Measurements from ENCODE around the gene GPX3.

GPX3 gene

DNA sequence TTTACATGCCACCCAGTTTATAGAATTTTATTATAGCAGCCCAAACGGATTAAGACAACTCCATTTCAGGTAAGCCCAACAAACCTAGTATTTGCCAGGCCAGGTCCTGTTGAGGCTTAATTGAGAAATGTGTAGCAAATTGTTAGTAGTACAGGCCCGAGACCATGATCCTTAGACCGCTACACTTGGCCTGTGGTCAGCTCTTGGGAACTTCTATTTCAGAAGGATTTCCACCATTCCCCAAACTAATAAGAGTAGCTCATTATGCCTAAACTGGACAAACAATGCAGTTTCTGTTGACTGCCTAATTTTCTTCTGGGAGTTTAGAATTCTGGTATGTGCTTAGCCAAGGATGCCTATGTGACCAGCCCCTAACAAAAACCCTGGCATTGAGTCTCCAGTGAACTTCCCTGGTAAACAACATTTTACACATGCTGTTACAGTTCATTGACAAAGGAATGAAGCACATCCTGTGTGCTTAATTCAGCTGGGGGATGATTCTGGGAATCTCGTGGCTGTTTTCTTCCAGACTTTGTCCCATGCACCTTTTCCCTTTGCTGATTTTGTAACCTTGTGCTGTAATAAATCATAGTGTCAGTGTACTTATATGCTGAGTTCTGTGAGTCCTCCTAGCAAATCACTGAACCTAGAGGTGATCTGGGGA lies 5.6 kb upstream of the GPX3 start:
- no peak overlapping the region for H3K4me3 ChIP-seq (ENCODE audit: low read length in 2 of 2)
- no peak overlapping the region for H3K23ac ChIP-seq (ENCODE audit: low read depth, low read length, poor library complexity)
- no peak overlapping the region for H3K4ac ChIP-seq (ENCODE audit: low read length)
- no peak overlapping the region for H4K8ac ChIP-seq (ENCODE audit: low read depth, low read length)
- H3K4me1 ChIP-seq (ENCODE audit: control insufficient read depth in 2 of 2, insufficient read depth in 1 of 2, low read depth in 1 of 2, low read length in 2 of 2): peaks cover 0 to 2% of the 10 kb centered on the region in 2 donors
- DNase-seq (ENCODE audit: low spot score): no peak
- no peak overlapping the region for H2AK5ac ChIP-seq (ENCODE audit: low read depth, low read length)
- H3K36me3 ChIP-seq (replicated peaks in 1 of 2; ENCODE audit: control insufficient read depth in 2 of 2, insufficient read depth in 2 of 2, low read length in 2 of 2): no peaks in the 10 kb centered on the region
- no peak overlapping the region for H3K18ac ChIP-seq (ENCODE audit: low read length)
- H2AFZ ChIP-seq (ENCODE audit: low read length): no peak overlapping the region
- H3K27me3 ChIP-seq (ENCODE audit: control insufficient read depth in 3 of 3, insufficient read depth in 3 of 3, low read depth in 1 of 3, low read length in 3 of 3): peaks cover 0 to 27% (median 0%) of the 10 kb centered on the region in 3 experiments
- H2BK5ac ChIP-seq (ENCODE audit: low read length): no peak overlapping the region
- WGBS, 2 donors (ENCODE audit: extremely low coverage in 2 of 2, insufficient read length in 2 of 2, insufficient replicate concordance in 1 of 2): no CpG with 5 or more reads among the region's 4 CpGs
- no peak overlapping the region for H3K4me2 ChIP-seq (ENCODE audit: insufficient read depth, low read length, poor library complexity, severe bottlenecking)
- H2BK15ac ChIP-seq (ENCODE audit: low read length): no peak overlapping the region
- H2BK12ac ChIP-seq (ENCODE audit: low read length): no peak overlapping the region
- no peak overlapping the region for H3K14ac ChIP-seq (ENCODE audit: low read length)
- no peaks in the 10 kb centered on the region for H3K79me1 ChIP-seq (ENCODE audit: low read depth, low read length)
- no peak overlapping the region for H4K91ac ChIP-seq (ENCODE audit: low read depth, low read length, poor library complexity)
- H3K9me3 ChIP-seq (replicated peaks in 1 of 2; ENCODE audit: control insufficient read depth in 2 of 2, insufficient read depth in 1 of 2, low read depth in 1 of 2, low read length in 2 of 2): no peaks in the 10 kb centered on the region
- no peak overlapping the region for H3K9ac ChIP-seq (ENCODE audit: low read depth, low read length, poor library complexity)
- H2BK120ac ChIP-seq (ENCODE audit: low read depth, low read length): no peak overlapping the region
- H3K27ac ChIP-seq (replicated peaks; ENCODE audit: low read length): no peak overlapping the region

DNA sequence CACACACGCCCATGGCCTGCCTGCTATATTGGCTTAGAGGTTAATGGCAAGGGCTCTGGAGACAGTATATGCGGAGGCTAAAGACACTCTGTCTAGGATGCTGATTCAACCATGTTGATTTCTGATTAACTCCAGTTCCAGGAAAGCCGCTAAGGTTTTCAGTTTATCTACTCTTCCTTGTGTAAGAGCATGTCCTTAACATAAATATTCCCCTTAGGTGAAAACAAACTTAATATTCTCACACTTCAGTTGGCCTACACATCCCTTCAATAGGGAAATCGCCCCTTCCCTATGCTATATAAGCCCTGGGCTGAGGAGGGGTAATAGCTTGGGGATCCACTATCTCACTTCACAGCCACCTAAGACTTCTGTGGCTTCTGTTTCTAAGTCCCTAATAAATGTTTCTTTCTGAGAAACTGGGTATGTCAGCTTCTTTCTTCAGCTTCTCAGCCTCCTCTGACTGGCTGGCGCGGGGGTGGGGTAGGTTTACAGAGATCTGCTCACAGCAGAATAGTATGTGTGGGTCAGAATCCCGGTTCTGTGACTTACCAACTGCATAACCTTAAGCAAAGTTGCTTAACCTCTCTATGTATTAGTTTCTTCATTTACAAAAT lies 4.3 kb upstream of the GPX3 start:
- no peak overlapping the region for H2BK15ac ChIP-seq (ENCODE audit: low read length)

DNA sequence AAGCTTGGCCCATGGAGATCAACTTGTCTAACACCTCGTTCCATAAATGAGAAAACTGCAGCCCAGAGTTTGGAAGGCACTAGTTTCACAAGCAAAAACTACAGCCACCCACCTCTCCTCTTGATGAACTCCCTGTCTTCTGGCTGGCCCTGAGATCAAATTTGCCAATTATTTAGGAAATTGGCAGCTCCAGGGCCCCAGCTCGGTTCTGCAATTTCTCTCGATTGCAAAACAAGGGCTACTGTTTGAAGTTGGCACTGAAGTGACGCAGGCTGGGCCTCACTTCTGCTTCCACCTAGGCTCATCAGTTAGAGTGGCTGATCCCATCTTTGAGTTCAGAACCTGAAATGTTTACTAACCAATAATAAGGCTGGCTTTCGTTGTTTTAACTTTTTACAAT lies 3.7 kb upstream of the GPX3 start:
- H3K4ac ChIP-seq (ENCODE audit: low read length): no peak overlapping the region
- H3K4me3 ChIP-seq (ENCODE audit: low read length in 2 of 2): no peak overlapping the region
- H2BK5ac ChIP-seq (ENCODE audit: low read length): no peak overlapping the region
- H2BK120ac ChIP-seq (ENCODE audit: low read depth, low read length): no peak overlapping the region
- no peaks in the 10 kb centered on the region for H3K9me3 ChIP-seq (replicated peaks in 1 of 2; ENCODE audit: control insufficient read depth in 2 of 2, insufficient read depth in 1 of 2, low read depth in 1 of 2, low read length in 2 of 2)
- no peak overlapping the region for H4K8ac ChIP-seq (ENCODE audit: low read depth, low read length)
- no peak overlapping the region for H2AK5ac ChIP-seq (ENCODE audit: low read depth, low read length)
- no peaks in the 10 kb centered on the region for H3K36me3 ChIP-seq (replicated peaks in 1 of 2; ENCODE audit: control insufficient read depth in 2 of 2, insufficient read depth in 2 of 2, low read length in 2 of 2)
- peaks cover 0 to 2% of the 10 kb centered on the region in 2 donors for H3K4me1 ChIP-seq (ENCODE audit: control insufficient read depth in 2 of 2, insufficient read depth in 1 of 2, low read depth in 1 of 2, low read length in 2 of 2)
- H2BK12ac ChIP-seq (ENCODE audit: low read length): no peak overlapping the region
- no peak for DNase-seq (ENCODE audit: low spot score)
- no peak overlapping the region for H3K4me2 ChIP-seq (ENCODE audit: insufficient read depth, low read length, poor library complexity, severe bottlenecking)
- no peaks in the 10 kb centered on the region for H3K79me1 ChIP-seq (ENCODE audit: low read depth, low read length)
- H3K23ac ChIP-seq (ENCODE audit: low read depth, low read length, poor library complexity): no peak overlapping the region
- H3K14ac ChIP-seq (ENCODE audit: low read length): no peak overlapping the region
- H3K27me3 ChIP-seq (ENCODE audit: control insufficient read depth in 3 of 3, insufficient read depth in 3 of 3, low read depth in 1 of 3, low read length in 3 of 3): peaks cover 0 to 38% (median 0%) of the 10 kb centered on the region in 3 experiments
- H2BK15ac ChIP-seq (ENCODE audit: low read length): no peak overlapping the region
- no peak overlapping the region for H3K18ac ChIP-seq (ENCODE audit: low read length)
- no peak overlapping the region for H3K27ac ChIP-seq (replicated peaks; ENCODE audit: low read length)
- WGBS, 2 donors (ENCODE audit: extremely low coverage in 2 of 2, insufficient read length in 2 of 2, insufficient replicate concordance in 1 of 2): no CpG with 5 or more reads among the region's 5 CpGs
- no peak overlapping the region for H4K91ac ChIP-seq (ENCODE audit: low read depth, low read length, poor library complexity)
- no peak overlapping the region for H3K9ac ChIP-seq (ENCODE audit: low read depth, low read length, poor library complexity)
- no peak overlapping the region for H2AFZ ChIP-seq (ENCODE audit: low read length)

More for the DNA sequence above, 4.3 kb upstream of the GPX3 start:
- Histone ChIP-seq H2BK5ac (ENCODE audit: low read length) (no peak overlapping the region), H3K27me3 (ENCODE audit: control insufficient read depth in 3 of 3, insufficient read depth in 3 of 3, low read depth in 1 of 3, low read length in 3 of 3) (peaks cover 0 to 32% (median 0%) of the 10 kb centered on the region in 3 experiments), H3K14ac (ENCODE audit: low read length) (no peak overlapping the region), H2AFZ (ENCODE audit: low read length) (no peak overlapping the region), H2BK120ac (ENCODE audit: low read depth, low read length) (no peak overlapping the region), H3K36me3 (replicated peaks in 1 of 2; ENCODE audit: control insufficient read depth in 2 of 2, insufficient read depth in 2 of 2, low read length in 2 of 2) (no peaks in the 10 kb centered on the region), H3K23ac (ENCODE audit: low read depth, low read length, poor library complexity) (no peak overlapping the region), H3K27ac (replicated peaks; ENCODE audit: low read length) (no peak overlapping the region), H4K91ac (ENCODE audit: low read depth, low read length, poor library complexity) (no peak overlapping the region), H3K79me1 (ENCODE audit: low read depth, low read length) (no peaks in the 10 kb centered on the region), H4K8ac (ENCODE audit: low read depth, low read length) (no peak overlapping the region), H3K9me3 (replicated peaks in 1 of 2; ENCODE audit: control insufficient read depth in 2 of 2, insufficient read depth in 1 of 2, low read depth in 1 of 2, low read length in 2 of 2) (no peaks in the 10 kb centered on the region), H3K4me3 (ENCODE audit: low read length in 2 of 2) (no peak overlapping the region), H3K4ac (ENCODE audit: low read length) (no peak overlapping the region), H2AK5ac (ENCODE audit: low read depth, low read length) (no peak overlapping the region), H3K18ac (ENCODE audit: low read length) (no peak overlapping the region), H2BK12ac (ENCODE audit: low read length) (no peak overlapping the region), H3K9ac (ENCODE audit: low read depth, low read length, poor library complexity) (no peak overlapping the region), H3K4me2 (ENCODE audit: insufficient read depth, low read length, poor library complexity, severe bottlenecking) (no peak overlapping the region), H3K4me1 (ENCODE audit: control insufficient read depth in 2 of 2, insufficient read depth in 1 of 2, low read depth in 1 of 2, low read length in 2 of 2) (peaks cover 0 to 2% of the 10 kb centered on the region in 2 donors)
- no peak for DNase-seq (ENCODE audit: low spot score)
- WGBS, 2 donors (ENCODE audit: extremely low coverage in 2 of 2, insufficient read length in 2 of 2, insufficient replicate concordance in 1 of 2): no CpG with 5 or more reads among the region's 7 CpGs

DNA sequence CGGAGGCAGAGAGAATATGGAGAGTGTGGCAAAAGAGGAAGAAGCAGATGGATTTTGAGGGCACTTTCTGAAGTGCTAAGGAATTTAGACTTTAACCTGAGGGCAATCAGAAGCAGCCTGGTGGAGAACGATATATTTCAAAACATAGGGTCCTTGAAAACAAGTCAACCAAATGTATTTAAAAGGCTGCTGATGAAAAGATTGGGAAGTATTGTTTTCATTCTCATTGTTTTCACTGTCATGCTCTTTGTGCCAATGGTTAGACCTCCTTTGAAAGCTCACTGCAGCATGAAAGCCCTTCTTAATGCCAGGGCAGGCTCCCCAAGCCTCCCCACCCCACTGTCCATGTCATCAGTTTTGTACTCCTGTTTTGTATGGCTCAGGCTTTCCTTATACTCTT lies 2.5 kb upstream of the GPX3 start:
- WGBS, 2 donors (ENCODE audit: extremely low coverage in 2 of 2, insufficient read length in 2 of 2, insufficient replicate concordance in 1 of 2): no CpG with 5 or more reads among the region's 2 CpGs
- no peak overlapping the region for H3K4me2 ChIP-seq (ENCODE audit: insufficient read depth, low read length, poor library complexity, severe bottlenecking)
- H2BK15ac ChIP-seq (ENCODE audit: low read length): no peak overlapping the region
- H2BK5ac ChIP-seq (ENCODE audit: low read length): no peak overlapping the region
- H3K4ac ChIP-seq (ENCODE audit: low read length): no peak overlapping the region
- H2BK120ac ChIP-seq (ENCODE audit: low read depth, low read length): no peak overlapping the region
- no peaks in the 10 kb centered on the region for H3K9me3 ChIP-seq (replicated peaks in 1 of 2; ENCODE audit: control insufficient read depth in 2 of 2, insufficient read depth in 1 of 2, low read depth in 1 of 2, low read length in 2 of 2)
- H3K36me3 ChIP-seq (replicated peaks in 1 of 2; ENCODE audit: control insufficient read depth in 2 of 2, insufficient read depth in 2 of 2, low read length in 2 of 2): no peaks in the 10 kb centered on the region
- H4K8ac ChIP-seq (ENCODE audit: low read depth, low read length): no peak overlapping the region
- H3K18ac ChIP-seq (ENCODE audit: low read length): no peak overlapping the region
- no peak overlapping the region for H3K14ac ChIP-seq (ENCODE audit: low read length)
- H2AFZ ChIP-seq (ENCODE audit: low read length): no peak overlapping the region
- no peak overlapping the region for H4K91ac ChIP-seq (ENCODE audit: low read depth, low read length, poor library complexity)
- H3K4me1 ChIP-seq (ENCODE audit: control insufficient read depth in 2 of 2, insufficient read depth in 1 of 2, low read depth in 1 of 2, low read length in 2 of 2): peaks cover 0 to 2% of the 10 kb centered on the region in 2 donors
- H3K79me1 ChIP-seq (ENCODE audit: low read depth, low read length): no peaks in the 10 kb centered on the region
- H3K27ac ChIP-seq (replicated peaks; ENCODE audit: low read length): no peak overlapping the region
- H3K9ac ChIP-seq (ENCODE audit: low read depth, low read length, poor library complexity): no peak overlapping the region
- no peak overlapping the region for H3K23ac ChIP-seq (ENCODE audit: low read depth, low read length, poor library complexity)
- H3K27me3 ChIP-seq (ENCODE audit: control insufficient read depth in 3 of 3, insufficient read depth in 3 of 3, low read depth in 1 of 3, low read length in 3 of 3): peaks cover 0 to 42% (median 0%) of the 10 kb centered on the region in 3 experiments
- H3K4me3 ChIP-seq (ENCODE audit: low read length in 2 of 2): no peak overlapping the region
- DNase-seq (ENCODE audit: low spot score): no peak
- no peak overlapping the region for H2BK12ac ChIP-seq (ENCODE audit: low read length)
- H2AK5ac ChIP-seq (ENCODE audit: low read depth, low read length): no peak overlapping the region
